ENCODE data around the gene FBXO11.
"Not testable (repeated sequence)": the region's sequence is repeated elsewhere in the genome, so short reads cannot be mapped to it uniquely, and the experiment has no call there.

FBXO11 gene

DNA sequence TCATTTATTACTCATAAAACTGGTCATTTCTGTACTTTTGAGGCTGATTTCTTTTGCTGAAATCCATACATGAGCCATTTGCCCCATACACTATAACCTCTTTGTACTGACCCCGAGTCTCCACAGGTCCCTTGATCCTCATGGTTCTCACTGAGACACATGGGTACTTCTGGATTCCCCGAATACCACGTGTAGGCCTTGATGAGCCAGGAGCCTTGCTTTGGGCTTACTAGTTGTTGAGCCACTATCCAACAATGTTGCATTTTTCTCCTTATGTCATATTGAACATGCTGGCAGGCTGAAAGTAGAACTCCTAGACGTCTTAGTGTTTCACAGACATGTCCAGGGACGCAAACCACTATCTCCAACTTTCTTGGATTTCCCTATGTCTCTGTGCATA is 2.4 kb upstream of the FBXO11 start:
- Histone ChIP-seq H3K9ac (ENCODE audit: low read depth, low read length) (no peak overlapping the region), H3K9me3 (ENCODE audit: control insufficient read depth, insufficient read depth, low read length) (no peaks in the 10 kb centered on the region), H3K36me3 (ENCODE audit: control insufficient read depth, insufficient read depth, low read length) (no peaks in the 10 kb centered on the region), H3K4me3 (ENCODE audit: low read depth, low read length) (no peak overlapping the region), H3K4me1 (ENCODE audit: control insufficient read depth, insufficient read depth, low read length) (no peaks in the 10 kb centered on the region), H3K27me3 (ENCODE audit: control insufficient read depth, insufficient read depth, low read length) (no peaks in the 10 kb centered on the region)

- Histone ChIP-seq H3K4me3 (ENCODE audit: low read depth, low read length) (peak overlapping the region; percentile 79), H3K9me3 (ENCODE audit: control insufficient read depth, insufficient read depth, low read length) (no peaks in the 10 kb centered on the region), H3K27me3 (ENCODE audit: control insufficient read depth, insufficient read depth, low read length) (no peaks in the 10 kb centered on the region), H3K4me1 (ENCODE audit: control insufficient read depth, insufficient read depth, low read length) (no peaks in the 10 kb centered on the region), H3K9ac (ENCODE audit: low read depth, low read length) (peak overlapping the region; percentile 96), H3K36me3 (ENCODE audit: control insufficient read depth, insufficient read depth, low read length) (no peaks in the 10 kb centered on the region)
Observed at GRCh38 chr2:47907039-47907781, 912 bp upstream of the FBXO11 start.

- H3K4me3 ChIP-seq (ENCODE audit: low read depth, low read length), result peak overlapping the region; percentile 86
- peak overlapping the region; percentile 91 for H3K9ac ChIP-seq (ENCODE audit: low read depth, low read length)
- H3K9me3 ChIP-seq (ENCODE audit: control insufficient read depth, insufficient read depth, low read length), result no peaks in the 10 kb centered on the region
- H3K27me3 ChIP-seq (ENCODE audit: control insufficient read depth, insufficient read depth, low read length), result no peaks in the 10 kb centered on the region
- H3K36me3 ChIP-seq (ENCODE audit: control insufficient read depth, insufficient read depth, low read length), result no peaks in the 10 kb centered on the region
- no peaks in the 10 kb centered on the region for H3K4me1 ChIP-seq (ENCODE audit: control insufficient read depth, insufficient read depth, low read length)
Observed at GRCh38 chr2:47905386-47906156, 727 bp downstream of the FBXO11 start.

DNA sequence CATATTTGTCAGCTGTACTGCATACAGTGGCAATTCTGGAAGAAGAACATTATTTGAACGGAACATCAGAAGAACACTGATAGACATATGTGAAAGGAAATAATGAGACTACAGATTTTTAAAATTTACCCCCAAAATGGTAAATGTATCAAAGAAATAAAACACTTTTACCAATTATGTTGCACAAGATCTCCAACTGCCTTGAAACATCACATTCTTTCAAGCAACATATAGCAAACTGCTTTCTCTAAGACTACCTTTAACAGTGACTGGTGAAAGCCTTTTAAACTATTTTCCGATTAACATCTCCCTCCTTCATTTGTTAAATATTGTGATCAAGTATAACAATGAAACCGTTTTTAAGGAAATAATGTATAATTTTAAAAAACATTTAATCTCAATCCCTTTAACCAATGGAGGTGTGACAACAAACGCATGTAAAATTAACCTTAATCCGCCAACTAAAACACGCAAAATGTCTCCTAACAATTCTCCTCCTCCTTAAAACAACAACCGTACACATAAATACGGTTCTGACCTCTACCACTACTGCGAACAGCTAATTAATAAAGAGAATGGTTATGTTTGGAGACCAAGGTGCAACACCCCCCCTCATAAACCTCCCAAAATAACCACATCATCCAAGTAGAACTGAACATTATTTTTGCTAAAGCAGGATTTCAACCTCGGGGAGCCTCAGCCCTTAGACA is 2.4 kb downstream of the FBXO11 start:
- Histone ChIP-seq H3K4me3 (ENCODE audit: low read depth, low read length) (peak overlapping the region; percentile 78), H3K9me3 (ENCODE audit: control insufficient read depth, insufficient read depth, low read length) (no peaks in the 10 kb centered on the region), H3K4me1 (ENCODE audit: control insufficient read depth, insufficient read depth, low read length) (no peaks in the 10 kb centered on the region), H3K36me3 (ENCODE audit: control insufficient read depth, insufficient read depth, low read length) (no peaks in the 10 kb centered on the region), H3K9ac (ENCODE audit: low read depth, low read length) (peak overlapping the region; percentile 89), H3K27me3 (ENCODE audit: control insufficient read depth, insufficient read depth, low read length) (no peaks in the 10 kb centered on the region)

DNA sequence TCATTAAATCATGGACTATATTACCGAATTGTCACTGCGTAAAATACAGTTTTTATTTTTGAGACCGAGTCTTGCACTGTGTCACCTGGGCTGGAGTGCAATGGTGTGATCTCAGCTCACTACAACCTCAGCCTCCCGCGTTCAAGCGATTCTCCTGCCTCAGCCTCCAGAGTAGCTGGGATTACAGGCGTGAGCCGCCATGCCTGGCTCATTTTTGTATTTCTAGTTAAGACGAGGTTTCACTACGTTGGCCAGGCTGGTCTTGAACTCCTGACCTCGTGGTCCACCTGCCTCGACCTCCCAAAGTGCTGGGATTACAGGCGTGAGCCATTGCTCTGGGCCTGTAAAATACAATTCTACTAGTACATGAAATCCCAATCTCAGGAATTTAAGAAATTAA is 4.4 kb downstream of the FBXO11 start:
- not testable (repeated sequence) for H3K36me3 ChIP-seq (ENCODE audit: control insufficient read depth, insufficient read depth, low read length); H3K4me1 ChIP-seq (ENCODE audit: control insufficient read depth, insufficient read depth, low read length); H3K4me3 ChIP-seq (ENCODE audit: low read depth, low read length); H3K9ac ChIP-seq (ENCODE audit: low read depth, low read length); H3K9me3 ChIP-seq (ENCODE audit: control insufficient read depth, insufficient read depth, low read length); H3K27me3 ChIP-seq (ENCODE audit: control insufficient read depth, insufficient read depth, low read length)

- H3K27me3 ChIP-seq (ENCODE audit: control insufficient read depth, insufficient read depth, low read length), result no peaks in the 10 kb centered on the region
- no peaks in the 10 kb centered on the region for H3K9me3 ChIP-seq (ENCODE audit: control insufficient read depth, insufficient read depth, low read length)
- no peak overlapping the region for H3K9ac ChIP-seq (ENCODE audit: low read depth, low read length)
- no peaks in the 10 kb centered on the region for H3K36me3 ChIP-seq (ENCODE audit: control insufficient read depth, insufficient read depth, low read length)
- H3K4me3 ChIP-seq (ENCODE audit: low read depth, low read length), result no peak overlapping the region
- H3K4me1 ChIP-seq (ENCODE audit: control insufficient read depth, insufficient read depth, low read length), result peaks cover 10% of the 10 kb centered on the region
Observed at GRCh38 chr2:47900857-47901256, 5.4 kb downstream of the FBXO11 start.

DNA sequence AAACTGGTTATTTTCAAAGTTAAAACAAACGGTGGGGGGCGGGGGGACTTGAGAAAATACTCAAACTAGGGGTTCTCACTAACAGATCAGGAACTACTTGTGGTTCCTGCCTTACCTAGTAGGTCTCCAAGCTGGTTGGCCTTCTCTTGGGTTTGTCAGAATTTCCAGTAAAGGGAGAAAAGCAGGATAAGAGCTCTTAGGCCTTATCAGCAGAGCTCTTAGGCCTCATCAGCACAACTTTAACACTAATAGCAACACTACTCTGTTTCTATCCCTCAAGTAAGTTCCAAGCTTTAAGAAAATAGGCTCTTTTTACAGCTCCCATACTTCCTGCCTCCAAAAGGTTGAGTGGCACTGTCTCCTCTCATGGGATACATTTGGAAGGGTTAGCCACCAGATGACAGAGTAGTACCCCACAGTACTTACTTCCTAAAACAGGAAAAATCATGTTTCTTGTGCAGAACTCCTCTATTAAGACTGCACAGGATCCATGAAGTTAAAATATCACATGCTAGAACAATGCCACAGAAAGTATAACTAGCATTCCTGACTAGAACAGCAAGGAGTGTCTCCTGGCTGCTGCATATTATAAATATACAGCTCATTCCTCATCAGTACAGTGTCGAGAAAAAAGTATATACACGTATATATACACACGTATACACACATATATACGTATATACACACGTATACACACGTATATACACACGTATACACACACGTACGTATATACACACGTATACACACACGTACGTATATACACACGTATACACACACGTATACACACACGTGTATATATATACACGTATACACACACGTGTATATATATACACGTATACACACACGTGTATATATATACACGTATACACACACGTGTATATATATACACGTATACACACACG is 6.1 kb downstream of the FBXO11 start:
- no peaks in the 10 kb centered on the region for H3K9me3 ChIP-seq (ENCODE audit: control insufficient read depth, insufficient read depth, low read length)
- H3K4me1 ChIP-seq (ENCODE audit: control insufficient read depth, insufficient read depth, low read length), result peaks cover 13% of the 10 kb centered on the region
- H3K9ac ChIP-seq (ENCODE audit: low read depth, low read length), result no peak overlapping the region
- H3K4me3 ChIP-seq (ENCODE audit: low read depth, low read length), result no peak overlapping the region
- H3K36me3 ChIP-seq (ENCODE audit: control insufficient read depth, insufficient read depth, low read length), result no peaks in the 10 kb centered on the region
- no peaks in the 10 kb centered on the region for H3K27me3 ChIP-seq (ENCODE audit: control insufficient read depth, insufficient read depth, low read length)

GRCh38 chr2:47897883-47898731 is 8.2 kb downstream of the FBXO11 start:
- H3K4me1 ChIP-seq (ENCODE audit: control insufficient read depth, insufficient read depth, low read length), result peaks cover 21% of the 10 kb centered on the region
- H3K9ac ChIP-seq (ENCODE audit: low read depth, low read length), result no peak overlapping the region
- no peaks in the 10 kb centered on the region for H3K36me3 ChIP-seq (ENCODE audit: control insufficient read depth, insufficient read depth, low read length)
- H3K27me3 ChIP-seq (ENCODE audit: control insufficient read depth, insufficient read depth, low read length), result no peaks in the 10 kb centered on the region
- H3K9me3 ChIP-seq (ENCODE audit: control insufficient read depth, insufficient read depth, low read length), result no peaks in the 10 kb centered on the region
- no peak overlapping the region for H3K4me3 ChIP-seq (ENCODE audit: low read depth, low read length)

DNA sequence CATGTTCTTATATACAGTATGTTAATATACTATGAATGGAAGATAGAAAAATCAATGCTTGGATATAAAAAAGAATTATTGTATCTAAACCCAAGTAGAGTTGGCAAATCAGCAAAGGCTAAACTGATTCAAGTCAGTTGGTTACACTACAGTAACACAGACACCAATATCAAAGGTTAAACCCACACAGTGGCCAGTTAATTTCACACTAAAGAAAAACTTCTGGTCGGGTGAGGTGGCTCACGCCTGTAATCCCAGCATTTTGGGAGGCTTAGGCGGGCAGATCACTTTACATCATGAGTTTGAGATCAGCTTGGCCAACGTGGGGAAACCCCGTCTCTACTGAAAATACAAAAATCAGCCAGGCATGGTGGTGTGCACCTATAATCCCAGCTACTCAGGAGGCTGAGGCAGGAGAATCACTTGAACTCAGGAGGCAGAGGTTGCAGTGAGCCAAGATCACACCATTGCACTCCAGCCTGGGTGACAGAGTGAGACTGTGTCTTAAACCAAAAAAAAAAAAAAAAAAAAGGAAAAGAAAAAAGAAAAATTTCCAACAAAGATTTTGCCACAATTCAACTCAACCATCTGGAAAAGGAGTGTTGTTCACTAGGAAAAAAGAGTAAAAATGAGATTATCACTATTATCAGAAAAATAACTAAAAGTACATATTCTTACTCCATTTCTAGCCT is 9.0 kb downstream of the FBXO11 start:
- not testable (repeated sequence) for H3K36me3 ChIP-seq (ENCODE audit: control insufficient read depth, insufficient read depth, low read length); H3K4me3 ChIP-seq (ENCODE audit: low read depth, low read length); H3K27me3 ChIP-seq (ENCODE audit: control insufficient read depth, insufficient read depth, low read length); H3K9ac ChIP-seq (ENCODE audit: low read depth, low read length); H3K9me3 ChIP-seq (ENCODE audit: control insufficient read depth, insufficient read depth, low read length)
- peaks cover 24% of the 10 kb centered on the region for H3K4me1 ChIP-seq (ENCODE audit: control insufficient read depth, insufficient read depth, low read length)

DNA sequence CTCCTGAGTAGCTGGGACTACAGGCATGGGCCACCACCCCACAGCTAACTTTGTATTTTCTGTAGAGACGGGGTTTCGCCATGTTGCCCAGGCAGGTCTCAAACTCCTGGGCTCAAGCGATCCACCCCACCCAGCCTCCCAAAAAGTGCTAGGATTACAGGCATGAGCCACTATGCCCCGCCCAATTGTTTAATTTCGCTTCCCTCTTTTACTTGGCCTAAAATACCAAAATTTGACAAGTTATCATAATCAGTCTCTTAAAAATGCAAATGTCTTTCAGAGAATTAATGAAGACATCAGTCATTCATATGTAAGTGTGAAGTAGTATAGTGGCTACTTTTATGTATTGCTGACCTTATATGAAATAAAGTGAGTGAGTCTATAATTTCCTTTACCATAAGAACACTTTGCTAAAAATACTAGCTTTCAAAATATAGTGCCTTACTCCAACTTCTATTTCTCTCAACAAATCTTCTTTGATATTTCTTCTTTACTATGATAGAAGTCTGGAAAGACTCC is 9.8 kb downstream of the FBXO11 start:
- Histone ChIP-seq H3K4me3 (ENCODE audit: low read depth, low read length) (no peak overlapping the region), H3K4me1 (ENCODE audit: control insufficient read depth, insufficient read depth, low read length) (peaks cover 24% of the 10 kb centered on the region), H3K36me3 (ENCODE audit: control insufficient read depth, insufficient read depth, low read length) (no peaks in the 10 kb centered on the region)

More for the DNA sequence above, 9.8 kb downstream of the FBXO11 start:
- no peaks in the 10 kb centered on the region for H3K27me3 ChIP-seq (ENCODE audit: control insufficient read depth, insufficient read depth, low read length)
- H3K9ac ChIP-seq (ENCODE audit: low read depth, low read length), result no peak overlapping the region
- H3K9me3 ChIP-seq (ENCODE audit: control insufficient read depth, insufficient read depth, low read length), result no peaks in the 10 kb centered on the region
